K562 (cell line): ENCODE measurements around the gene BRPF1. TPM values are rescaled to one million over a fixed set of nuclear protein-coding genes. Genes with fewer than 3 reads are reported as not detected.

Experiments
- ATAC-seq: fragments of 200-7000 bp; cut with Tn5 transposase; 3 replicates; pipeline ENCODE4 v1.9.1; 2020; ENCODE audit warnings: moderate library complexity
- BruUV-seq: library from RNA; stranded (reverse); fragments of 400-500 nt; replicated peaks from 2 replicates; lab custom pipeline; 2021; lab: Mats Ljungman, UMichigan
- CTCF ChIA-PET: fragments of 300-600 bp; formaldehyde crosslinking; extraction: SDS; loops from one replicate; lab custom pipeline; 2021; ENCODE audit warnings: low intra/inter-chr PET ratio; lab: Yijun Ruan, JAX
- POLR2A ChIA-PET: fragments of 300-600, 350-650 bp; sonication (Branson Sonifier 250); formaldehyde crosslinking; extraction: SDS; loops from one replicate; lab custom pipeline; 2021; ENCODE audit warnings: antibody characterized with exemption, inconsistent platforms; lab: Yijun Ruan, JAX
- DNase-seq, 4 experiments: peaks; one replicate each; pipeline versions ENCODE4 v3.0.0 to v3.0.0-alpha.2; 2011 to 2018; ENCODE audit warnings: low spot score in 3 of 4, mixed read lengths in 3 of 4; ENCODE audit errors: extremely low read depth in 1 of 4
- FAIRE-seq: peaks from 2 replicates; lab custom pipeline; 2011; peaks lifted over from hg19 to GRCh38; lab: Jason Lieb, UNC
- H2AFZ ChIP-seq: 2 replicates; pipeline ENCODE4 v1.6.0; 2011; ENCODE audit warnings: low read depth, low read length, control low read depth, inconsistent platforms
- H3K27ac ChIP-seq: fragments of 200-600 bp; 3 replicates; pipeline ENCODE4 v1.8.0; 2011; ENCODE audit warnings: low read depth, mild to moderate bottlenecking, control low read depth, inconsistent platforms, low read length, moderate library complexity, mixed read lengths; ENCODE audit errors: extremely low read depth
- H3K27me3 ChIP-seq, 2 experiments: fragments of 300-600 bp in 1 of 2; 2 replicates in 1 of 2; 3 replicates in 1 of 2; pipeline versions ENCODE4 v1.6.0 to v1.8.0; 2011; ENCODE audit warnings: inconsistent platforms in 2 of 2, low read length in 2 of 2, mild to moderate bottlenecking in 1 of 2, mixed read lengths in 1 of 2, moderate library complexity in 1 of 2; ENCODE audit not compliant: control insufficient read depth in 2 of 2, insufficient read depth in 2 of 2
- H3K36me3 ChIP-seq: fragments of 300-600 bp; 3 replicates; pipeline ENCODE4 v1.8.0; 2011; ENCODE audit warnings: mild to moderate bottlenecking, low read length, inconsistent platforms; ENCODE audit not compliant: control insufficient read depth, insufficient read depth
- H3K4me1 ChIP-seq, 2 experiments: fragments of 200-600 bp in 1 of 2; replicated peaks in 1 of 2; 2 replicates in 1 of 2; 3 replicates in 1 of 2; pipeline versions ENCODE4 v1.5.1 to v1.8.0; 2011; ENCODE audit warnings: inconsistent platforms in 2 of 2, low read length in 2 of 2, mild to moderate bottlenecking in 1 of 2, mixed read lengths in 1 of 2, moderate library complexity in 1 of 2; ENCODE audit not compliant: control insufficient read depth in 2 of 2, insufficient read depth in 2 of 2
- H3K4me2 ChIP-seq: 2 replicates; pipeline ENCODE4 v1.6.1; 2011; ENCODE audit warnings: low read length, control low read depth, inconsistent platforms, mixed read lengths; ENCODE audit not compliant: insufficient read depth
- H3K4me3 ChIP-seq: fragments of 200-600 bp; sonication (generic), shearing (Covaris generic); 2 replicates; pipeline ENCODE4 v1.5.1; 2016; ENCODE audit warnings: control low read depth, inconsistent platforms
- H3K79me2 ChIP-seq: fragments of 200-600 bp; 3 replicates; pipeline ENCODE4 v1.8.0; 2011; ENCODE audit warnings: low read length, inconsistent platforms; ENCODE audit not compliant: control insufficient read depth, insufficient read depth
- H3K9ac ChIP-seq, 2 experiments: 2 replicates each; pipeline versions ENCODE4 v1.6.0 to v1.6.1; 2011; ENCODE audit warnings: low read depth in 2 of 2, low read length in 2 of 2, control low read depth in 1 of 2, inconsistent platforms in 1 of 2, mild to moderate bottlenecking in 1 of 2, mixed read lengths in 1 of 2; ENCODE audit not compliant: insufficient read depth in 1 of 2
- H3K9me1 ChIP-seq: one replicate; pipeline ENCODE4 v1.6.0; 2011; ENCODE audit warnings: inconsistent platforms, mild to moderate bottlenecking, low read length, moderate library complexity; ENCODE audit not compliant: control insufficient read depth, insufficient read depth
- H3K9me3 ChIP-seq: replicated peaks from 2 replicates; pipeline ENCODE4 v1.5.1; 2011; ENCODE audit warnings: low read depth, low read length, inconsistent platforms; ENCODE audit not compliant: control insufficient read depth, insufficient read depth
- H4K20me1 ChIP-seq: replicated peaks from 2 replicates; pipeline ENCODE4 v1.6.1; 2011; ENCODE audit warnings: low read length, inconsistent platforms, mixed read lengths; ENCODE audit not compliant: control insufficient read depth, insufficient read depth
- CBFA2T2 ChIP-seq: fragments of 450-650 bp; conservative IDR thresholded peaks from 2 replicates; pipeline ENCODE4 v1.6.1; 2017; ENCODE audit warnings: mild to moderate bottlenecking
- CTCFL ChIP-seq: IDR thresholded peaks from 2 replicates; pipeline ENCODE4 v1.6.1; 2011; ENCODE audit warnings: borderline replicate concordance, low read depth, mild to moderate bottlenecking, moderate library complexity, low read length; ENCODE audit not compliant: insufficient read depth, poor library complexity, severe bottlenecking
- GATAD2A ChIP-seq: fragments of 450-650 bp; IDR thresholded peaks from 2 replicates; pipeline ENCODE4 v1.6.1; 2017
- NCOA4 ChIP-seq: fragments of 450-650 bp; IDR thresholded peaks from 2 replicates; pipeline ENCODE4 v1.6.1; 2018; ENCODE audit warnings: mild to moderate bottlenecking; ENCODE audit not compliant: partially characterized antibody
- PHF20 ChIP-seq: fragments of 450-650 bp; IDR thresholded peaks from 2 replicates; pipeline ENCODE4 v1.6.1; 2018; ENCODE audit not compliant: partially characterized antibody
- RBM39 ChIP-seq: fragments of 200-400 bp; formaldehyde crosslinking; optimal IDR thresholded peaks from 2 replicates; pipeline ENCODE3; 2018; ENCODE audit warnings: low read depth, low read length
- SMARCA5 ChIP-seq: fragments of 450-650 bp; IDR thresholded peaks from 2 replicates; pipeline ENCODE4 v1.6.1; 2016
- ZBTB9 ChIP-seq: fragments of 450-650 bp; formaldehyde crosslinking; IDR thresholded peaks from 2 replicates; pipeline ENCODE4 v1.4.0; 2020; ENCODE audit warnings: mild to moderate bottlenecking, moderate library complexity
- ZNF121 ChIP-seq: sonication (generic); formaldehyde crosslinking; conservative IDR thresholded peaks from 2 replicates; pipeline ENCODE4 v1.8.0; 2022; ENCODE audit warnings: missing genetic modification reagents
- WGBS: fragments of 100-300 bp; shearing (Covaris generic); methylation state at CpG from one replicate; pipeline ENCODE4 v1.1.6; 2016; ENCODE audit warnings: low coverage, mixed read lengths; ENCODE audit not compliant: insufficient coverage; ENCODE audit errors: missing lambda C conversion rate; 5-methylcytosine and 5-hydroxymethylcytosine counted together
- in situ Hi-C: fragments of 300-500 bp; cut with MboI; formaldehyde crosslinking; loops from 4 replicates; pipeline ENCODE4 v1.15.0; 2018; ENCODE audit warnings: inconsistent platforms, mixed read lengths
- intact Hi-C: fragments of 100-400 bp; cut with micrococcal nuclease; formaldehyde crosslinking; loops from 2 replicates; pipeline ENCODE4 v1.14.2; 2022
- polyA plus RNA-seq, 8 experiments: library from polyadenylated mRNA; depleted of rRNA in 4 of 8; stranded (reverse) in 5 of 8; unstranded in 3 of 8; fragments of >200 nt; fragmentation: Nextera tagmentation in 2 of 8; fragmentation: Illumina TruSeq in 1 of 8; extraction: Ambion mirVana in 2 of 8; extraction: Trizol in 1 of 8; gene quantifications; 2 replicates each; pipeline versions ENCODE4 v1.2.1 to v1.2.3, GENCODE V29; 2011 to 2014; ENCODE audit warnings: inconsistent platforms in 1 of 8, missing spikeins in 1 of 8
- total RNA-seq, 7 experiments: library from RNA; depleted of rRNA in 6 of 7; stranded (reverse); fragments of >200 nt in 6 of 7; fragmentation: Illumina TruSeq in 2 of 7; extraction: Trizol in 2 of 7; gene quantifications; 2 replicates each; pipeline versions ENCODE4 v1.2.1 to v1.2.3, GENCODE V29; 2011 to 2021; ENCODE audit warnings: low replicate concordance in 1 of 7
- TF ChIP-seq, protein P1 (sequence below): sonication (generic); formaldehyde crosslinking; IDR thresholded peaks from 2 replicates; pipeline ENCODE4 v1.8.1; 2023; ENCODE audit warnings: mild to moderate bottlenecking, missing genetic modification reagents

Gene BRPF1
- total and polyA plus RNA-seq, 9 of the 15 experiments (the other 6 are each of a cell fraction or from before 2014, with no cell fraction given): 1.1 to 40.2 (median 23.5) TPM

DNA sequence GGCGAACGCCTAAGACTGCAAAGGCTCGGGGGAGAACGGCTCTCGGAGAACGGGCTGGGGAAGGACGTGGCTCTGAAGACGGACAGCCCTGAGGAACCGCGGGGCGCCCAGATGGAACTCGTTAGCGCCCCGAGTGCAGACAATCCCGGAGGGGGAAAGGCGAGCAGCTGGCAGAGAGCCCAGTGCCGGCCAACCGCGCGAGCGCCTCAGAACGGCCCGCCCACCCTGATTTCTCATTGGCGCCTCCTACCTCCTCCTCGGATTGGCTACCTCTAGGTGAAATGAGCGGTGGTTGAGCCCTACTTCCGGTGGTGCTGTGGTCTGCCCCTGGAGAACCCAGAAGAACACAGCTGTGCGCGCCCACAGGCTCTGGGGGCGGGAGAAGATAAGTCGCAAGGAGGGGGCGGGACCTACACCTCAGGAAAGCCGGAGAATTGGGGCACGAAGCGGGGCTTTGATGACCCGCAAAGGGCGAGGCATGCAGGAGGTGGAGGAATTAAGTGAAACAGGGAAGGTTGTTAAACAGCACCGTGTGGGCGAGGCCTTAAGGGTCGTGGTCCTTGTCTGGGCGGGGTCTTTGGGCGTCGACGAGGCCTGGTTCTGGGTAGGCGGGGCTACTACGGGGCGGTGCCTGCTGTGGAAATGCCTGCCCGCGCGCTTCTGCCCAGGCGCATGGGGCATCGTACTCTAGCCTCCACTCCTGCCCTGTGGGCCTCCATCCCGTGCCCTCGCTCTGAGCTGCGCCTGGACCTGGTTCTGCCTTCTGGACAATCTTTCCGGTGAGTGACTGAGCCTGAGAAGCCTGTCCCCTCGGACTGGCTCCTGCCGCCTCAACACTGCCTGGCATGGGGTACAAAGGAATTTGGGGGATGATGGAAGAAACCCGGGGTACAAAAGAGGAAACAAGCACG, 18.4 kb downstream of the BRPF1 start, which contains the start of gene OGG1 (continued):
- TF ChIP-seq ZBTB9: no peak
- TF ChIP-seq GATAD2A: peak; percentile 81
- TF ChIP-seq RBM39: peak; percentile 19

DNA sequence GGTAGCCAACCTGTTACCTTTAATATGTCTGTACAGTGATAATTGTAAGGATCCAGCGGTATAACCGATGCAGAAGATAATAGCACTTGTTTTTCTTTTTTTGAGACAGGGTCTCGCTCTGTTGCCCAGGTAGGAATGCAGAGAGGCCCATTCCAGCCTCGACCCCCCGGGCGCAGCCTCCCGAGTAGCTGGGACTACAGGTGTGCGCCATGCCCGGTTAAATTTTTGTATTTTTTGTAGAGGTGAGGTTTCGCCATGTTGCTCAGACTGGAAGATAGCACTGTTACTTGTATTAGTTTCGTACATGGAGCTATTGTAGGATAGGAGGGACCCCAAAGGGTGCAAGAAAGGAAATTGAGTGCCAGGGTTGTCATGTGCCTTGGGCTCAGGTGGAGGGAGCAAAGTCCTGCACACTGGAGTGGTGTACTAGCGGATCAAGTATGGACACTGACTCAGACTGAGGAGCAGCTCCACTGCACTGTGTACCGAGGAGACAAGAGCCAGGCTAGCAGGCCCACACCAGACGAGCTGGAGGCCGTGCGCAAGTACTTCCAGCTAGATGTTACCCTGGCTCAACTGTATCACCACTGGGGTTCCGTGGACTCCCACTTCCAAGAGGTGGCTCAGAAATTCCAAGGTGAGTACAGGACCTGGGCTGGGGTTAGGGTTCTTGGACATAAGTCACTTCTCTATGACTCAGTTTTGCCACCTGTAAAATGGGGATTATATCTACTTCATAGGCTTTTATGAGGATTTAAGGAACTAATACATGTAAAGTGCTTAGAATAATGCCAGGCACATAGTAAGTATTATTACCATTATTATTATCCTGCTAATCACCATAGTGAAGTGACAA, 19.2 kb downstream of the BRPF1 start:
- no peaks in the 10 kb centered on the region for H3K27me3 ChIP-seq
- ATAC-seq (peak; percentile 13), DNase-seq (peak; percentile 48 to 60 (median 50)), FAIRE-seq (no peak)
- in situ Hi-C loops (no loop called here), intact Hi-C loops (loop anchor here (1.0 kb wide), 1 partner anchor 42 kb away; the partner anchor contains the start of gene TADA3)
- CTCF ChIA-PET: no interaction called here
- no peaks in the 10 kb centered on the region for H3K9me3 ChIP-seq
- H2AFZ ChIP-seq: peak overlapping the region; percentile 95
- WGBS: 14% methylated on average over 17 of the region's 17 CpGs
- H3K27ac ChIP-seq: peak overlapping the region; percentile 82
- H3K36me3 ChIP-seq: peaks cover 64% of the 10 kb centered on the region
- BruUV-seq: no TSS peak
- peak overlapping the region; percentile 95 for H3K4me2 ChIP-seq
- H3K4me3 ChIP-seq: peak overlapping the region; percentile 69
- peaks cover 12 to 31% of the 10 kb centered on the region in 2 experiments; a peak in 4 of 5 replicates for H3K4me1 ChIP-seq
- H3K79me2 ChIP-seq: peaks cover 16% of the 10 kb centered on the region
- no peaks in the 10 kb centered on the region for H4K20me1 ChIP-seq
- H3K9me1 ChIP-seq: no peaks in the 10 kb centered on the region
- peak overlapping the region; percentile 78 to 92 for H3K9ac ChIP-seq
- POLR2A ChIA-PET: interaction anchor here (0.6 to 1.5 kb wide), 11 partner anchors 11 to 435 kb away, joined by 3 to 5 read pairs (median 3); partner anchors contain the start of gene BRPF1
- TF ChIP-seq PHF20 (peak; percentile 24), NCOA4 (peak; percentile 24), CTCFL (no peak), CBFA2T2 (no peak), ZNF121 (CRISPR knock-in tag) (peak; percentile 44), SMARCA5 (peak; percentile 90)
- TF ChIP-seq, protein P1, sequence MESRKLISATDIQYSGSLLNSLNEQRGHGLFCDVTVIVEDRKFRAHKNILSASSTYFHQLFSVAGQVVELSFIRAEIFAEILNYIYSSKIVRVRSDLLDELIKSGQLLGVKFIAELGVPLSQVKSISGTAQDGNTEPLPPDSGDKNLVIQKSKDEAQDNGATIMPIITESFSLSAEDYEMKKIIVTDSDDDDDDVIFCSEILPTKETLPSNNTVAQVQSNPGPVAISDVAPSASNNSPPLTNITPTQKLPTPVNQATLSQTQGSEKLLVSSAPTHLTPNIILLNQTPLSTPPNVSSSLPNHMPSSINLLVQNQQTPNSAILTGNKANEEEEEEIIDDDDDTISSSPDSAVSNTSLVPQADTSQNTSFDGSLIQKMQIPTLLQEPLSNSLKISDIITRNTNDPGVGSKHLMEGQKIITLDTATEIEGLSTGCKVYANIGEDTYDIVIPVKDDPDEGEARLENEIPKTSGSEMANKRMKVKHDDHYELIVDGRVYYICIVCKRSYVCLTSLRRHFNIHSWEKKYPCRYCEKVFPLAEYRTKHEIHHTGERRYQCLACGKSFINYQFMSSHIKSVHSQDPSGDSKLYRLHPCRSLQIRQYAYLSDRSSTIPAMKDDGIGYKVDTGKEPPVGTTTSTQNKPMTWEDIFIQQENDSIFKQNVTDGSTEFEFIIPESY (CRISPR knock-in tag): peak; percentile 16; the same call in 1 of the 2 replicates
